ENCODE data around the gene SLC13A3. TPM values are rescaled to one million over a fixed set of nuclear protein-coding genes. Genes with fewer than 3 reads are reported as not detected.

Gene SLC13A3
- total RNA-seq, 4 donors from 2014 or later: 0.20 to 2.8 (median 1.1) TPM

- Histone ChIP-seq H3K27ac (no peak overlapping the region), H3K9me3 (peaks cover 0 to 4% (median 0%) of the 10 kb centered on the region in 3 donors), H3K4me3 (no peak overlapping the region), H3K36me3 (no peaks in the 10 kb centered on the region), H3K27me3 (no peaks in the 10 kb centered on the region), H3K4me1 (no peaks in the 10 kb centered on the region)
- TF ChIP-seq CTCF (IDR thresholded peaks at IDR 0.05 in 4 of 5, conservative IDR thresholded peaks at IDR 0.05 in 1 of 5) (no peak), POLR2A (IDR thresholded peaks at IDR 0.05) (no peak)
- DNase-seq (no peak), ATAC-seq (no peak)
- intact Hi-C loops (cut with DNase I; ENCODE audit: low total_unique reads) (no loop called here), in situ Hi-C loops (cut with MboI; ENCODE audit: low sequenced_read_pairs in 4 of 4) (no loop called here)
These were observed 14.3 kb upstream of the SLC13A3 start for GRCh38 chr20:46665602-46666001.

- DNase-seq (no peak), ATAC-seq (no peak)
- H3K4me3 ChIP-seq: no peak overlapping the region
- no peaks in the 10 kb centered on the region for H3K36me3 ChIP-seq
- no peaks in the 10 kb centered on the region for H3K27me3 ChIP-seq
- no peak overlapping the region for H3K27ac ChIP-seq
- no peaks in the 10 kb centered on the region for H3K9me3 ChIP-seq
- H3K4me1 ChIP-seq: no peaks in the 10 kb centered on the region
- TF ChIP-seq POLR2A (IDR thresholded peaks at IDR 0.05) (no peak), CTCF (IDR thresholded peaks at IDR 0.05 in 4 of 5, conservative IDR thresholded peaks at IDR 0.05 in 1 of 5) (no peak)
- intact Hi-C loops (cut with DNase I; ENCODE audit: low total_unique reads) (no loop called here), in situ Hi-C loops (cut with MboI; ENCODE audit: low sequenced_read_pairs in 4 of 4) (no loop called here)
These were observed 12.3 kb upstream of the SLC13A3 start for GRCh38 chr20:46663531-46663930.

- TF ChIP-seq CTCF (IDR thresholded peaks at IDR 0.05 in 4 of 5, conservative IDR thresholded peaks at IDR 0.05 in 1 of 5) (no peak), POLR2A (IDR thresholded peaks at IDR 0.05) (no peak)
- no peaks in the 10 kb centered on the region for H3K9me3 ChIP-seq
- H3K27ac ChIP-seq: no peak overlapping the region
- ATAC-seq: no peak
- no peaks in the 10 kb centered on the region for H3K36me3 ChIP-seq
- H3K27me3 ChIP-seq: no peaks in the 10 kb centered on the region
- no peaks in the 10 kb centered on the region for H3K4me1 ChIP-seq
- in situ Hi-C loops (cut with MboI; ENCODE audit: low sequenced_read_pairs in 4 of 4) (no loop called here), intact Hi-C loops (cut with DNase I; ENCODE audit: low total_unique reads) (no loop called here)
- H3K4me3 ChIP-seq: no peak overlapping the region
- DNase-seq: no peak
These were observed 10.4 kb upstream of the SLC13A3 start for GRCh38 chr20:46661659-46662058.

GRCh38 chr20:46660487-46660886 is 9.2 kb upstream of the SLC13A3 start:
- TF ChIP-seq POLR2A (IDR thresholded peaks at IDR 0.05) (no peak), CTCF (IDR thresholded peaks at IDR 0.05 in 4 of 5, conservative IDR thresholded peaks at IDR 0.05 in 1 of 5) (no peak)
- H3K4me3 ChIP-seq: no peak overlapping the region
- ATAC-seq (no peak), DNase-seq (no peak)
- no peaks in the 10 kb centered on the region for H3K4me1 ChIP-seq
- no peak overlapping the region for H3K27ac ChIP-seq
- no peaks in the 10 kb centered on the region for H3K27me3 ChIP-seq
- H3K36me3 ChIP-seq: no peaks in the 10 kb centered on the region
- intact Hi-C loops (cut with DNase I; ENCODE audit: low total_unique reads) (no loop called here), in situ Hi-C loops (cut with MboI; ENCODE audit: low sequenced_read_pairs in 4 of 4) (no loop called here)
- no peaks in the 10 kb centered on the region for H3K9me3 ChIP-seq

GRCh38 chr20:46657618-46658017 is 6.4 kb upstream of the SLC13A3 start:
- ATAC-seq (no peak), DNase-seq (no peak)
- TF ChIP-seq POLR2A (IDR thresholded peaks at IDR 0.05) (no peak), CTCF (IDR thresholded peaks at IDR 0.05 in 4 of 5, conservative IDR thresholded peaks at IDR 0.05 in 1 of 5) (no peak)
- intact Hi-C loops (cut with DNase I; ENCODE audit: low total_unique reads): no loop called here
- no peaks in the 10 kb centered on the region for H3K36me3 ChIP-seq
- no peak overlapping the region for H3K27ac ChIP-seq
- no peaks in the 10 kb centered on the region for H3K4me1 ChIP-seq
- H3K4me3 ChIP-seq: no peak overlapping the region
- in situ Hi-C loops (cut with MboI; ENCODE audit: low sequenced_read_pairs in 4 of 4): no loop called here
- peaks cover 15 to 22% (median 16%) of the 10 kb centered on the region in 3 donors for H3K27me3 ChIP-seq
- H3K9me3 ChIP-seq: no peaks in the 10 kb centered on the region

Measured in gastrocnemius medialis (tissue), 4 donors.